Astrocyte of the spinal cord (primary cell): Measurements from ENCODE around the gene ITIH6.
A peak's percentile ranks its signal among the peaks of the same experiment; 100 is the strongest.
"Not testable (repeated sequence)": the region's sequence is repeated elsewhere in the genome, so short reads cannot be mapped to it uniquely, and the experiment has no call there.

ENCODE experiments used
- DNase-seq: peaks from one replicate; pipeline ENCODE4 v3.0.0; 2011; ENCODE audit warnings: low read depth, low spot score
- H3K4me3 ChIP-seq: 2 replicates; pipeline ENCODE4 v1.5.1; 2011; ENCODE audit warnings: low read depth, mild to moderate bottlenecking, low read length, moderate library complexity
- in situ Hi-C: cut with HindIII; loops from 2 replicates; pipeline ENCODE4 v1.10.0; 2017; ENCODE audit warnings: low sequenced_read_pairs
- TF ChIP-seq, protein P1 (sequence below): IDR thresholded peaks from 2 replicates; pipeline ENCODE4 v1.5.1; 2012; ENCODE audit warnings: low read depth, mild to moderate bottlenecking, low read length, inconsistent platforms

ITIH6 gene

DNA sequence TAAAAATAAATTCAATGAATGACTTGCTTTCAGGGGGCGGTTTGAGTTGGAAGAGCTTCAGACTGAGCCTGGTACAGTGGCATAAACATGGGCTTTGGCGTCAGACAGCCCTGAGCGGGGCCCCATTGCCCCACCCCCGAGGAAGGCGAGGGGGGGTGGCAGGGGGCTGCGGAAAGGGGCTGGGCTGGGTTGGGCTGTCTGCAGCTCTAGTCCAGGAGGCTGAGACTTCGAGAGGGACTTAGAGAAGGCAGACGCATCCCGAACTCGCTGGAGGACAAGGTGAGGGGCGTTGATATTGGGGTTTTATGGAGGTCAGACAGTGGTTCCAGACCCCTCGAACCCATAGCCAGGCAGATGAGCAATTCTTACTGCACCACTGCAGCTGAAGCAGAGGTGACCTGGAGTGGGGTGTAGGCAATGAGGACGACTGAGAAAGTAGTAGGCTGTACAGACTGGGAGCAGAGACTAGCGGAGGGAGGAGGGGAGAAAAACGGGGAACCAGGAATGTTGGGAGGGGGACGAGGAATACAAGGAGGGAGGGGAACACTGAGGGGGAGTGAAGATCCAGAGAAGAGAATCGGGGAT is 9.6 kb upstream of the ITIH6 start, which contains the start of gene MAGED2:
Gene MAGED2, plus strand, starts transcription at position 222 of the 585 bp plus-strand sequence. CDS start 1,587 bp downstream, outside the sequence.
- peak; percentile 47 for DNase-seq
- TF ChIP-seq, protein P1, sequence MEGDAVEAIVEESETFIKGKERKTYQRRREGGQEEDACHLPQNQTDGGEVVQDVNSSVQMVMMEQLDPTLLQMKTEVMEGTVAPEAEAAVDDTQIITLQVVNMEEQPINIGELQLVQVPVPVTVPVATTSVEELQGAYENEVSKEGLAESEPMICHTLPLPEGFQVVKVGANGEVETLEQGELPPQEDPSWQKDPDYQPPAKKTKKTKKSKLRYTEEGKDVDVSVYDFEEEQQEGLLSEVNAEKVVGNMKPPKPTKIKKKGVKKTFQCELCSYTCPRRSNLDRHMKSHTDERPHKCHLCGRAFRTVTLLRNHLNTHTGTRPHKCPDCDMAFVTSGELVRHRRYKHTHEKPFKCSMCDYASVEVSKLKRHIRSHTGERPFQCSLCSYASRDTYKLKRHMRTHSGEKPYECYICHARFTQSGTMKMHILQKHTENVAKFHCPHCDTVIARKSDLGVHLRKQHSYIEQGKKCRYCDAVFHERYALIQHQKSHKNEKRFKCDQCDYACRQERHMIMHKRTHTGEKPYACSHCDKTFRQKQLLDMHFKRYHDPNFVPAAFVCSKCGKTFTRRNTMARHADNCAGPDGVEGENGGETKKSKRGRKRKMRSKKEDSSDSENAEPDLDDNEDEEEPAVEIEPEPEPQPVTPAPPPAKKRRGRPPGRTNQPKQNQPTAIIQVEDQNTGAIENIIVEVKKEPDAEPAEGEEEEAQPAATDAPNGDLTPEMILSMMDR, result no peak

DNA sequence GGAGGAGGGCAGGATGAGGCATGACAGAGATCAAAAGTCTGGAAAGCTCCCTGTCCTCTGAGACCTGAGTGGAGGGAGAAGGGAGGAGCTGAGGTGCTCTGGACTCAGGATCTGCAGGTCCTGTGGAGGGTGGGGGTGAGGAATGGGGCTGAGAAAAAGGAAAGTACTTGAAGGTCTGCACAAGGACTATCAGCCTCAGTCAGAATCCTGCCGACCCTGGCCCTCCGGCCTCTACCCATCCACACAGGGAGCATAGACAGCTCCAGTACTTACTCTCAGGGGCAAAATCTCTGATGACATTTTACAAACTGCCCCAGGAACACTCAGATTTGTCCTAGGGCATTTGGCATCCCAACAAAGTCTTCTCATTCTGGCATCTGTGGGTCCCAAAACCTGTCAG is 991 bp upstream of the ITIH6 start:
- in situ Hi-C loops, result no loop called here
- TF ChIP-seq, protein P1, result no peak

More for the DNA sequence above, 9.6 kb upstream of the ITIH6 start, which contains the start of gene MAGED2:
- H3K4me3 ChIP-seq, result peak within 1 kb of the TSS; percentile 81
- in situ Hi-C loops, result no loop called here

DNA sequence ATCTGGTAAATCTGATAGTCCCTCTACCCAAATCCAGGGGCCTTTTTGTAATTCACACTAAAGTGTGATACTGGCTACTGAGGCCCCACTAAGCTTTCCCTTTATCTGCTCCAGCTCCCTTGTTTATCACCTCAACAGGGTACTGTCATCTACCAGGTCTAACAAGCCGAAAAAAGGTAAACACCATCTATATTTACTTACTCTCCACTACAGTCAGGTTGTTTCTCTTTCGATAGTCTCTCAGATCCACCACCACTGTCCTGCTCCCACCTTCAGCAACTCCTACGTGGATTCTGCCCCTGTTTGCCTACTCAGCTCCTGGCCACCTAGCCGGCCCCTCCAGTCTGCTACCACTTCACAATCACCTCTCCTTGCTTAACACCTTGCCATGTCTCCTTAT is 3.3 kb downstream of the ITIH6 start:
- TF ChIP-seq, protein P1, result no peak
- H3K4me3 ChIP-seq, result no peak overlapping the region
- no peak for DNase-seq
- in situ Hi-C loops, result no loop called here

More for the DNA sequence above, 991 bp upstream of the ITIH6 start:
- no peak for DNase-seq
- H3K4me3 ChIP-seq, result no peak overlapping the region

DNA sequence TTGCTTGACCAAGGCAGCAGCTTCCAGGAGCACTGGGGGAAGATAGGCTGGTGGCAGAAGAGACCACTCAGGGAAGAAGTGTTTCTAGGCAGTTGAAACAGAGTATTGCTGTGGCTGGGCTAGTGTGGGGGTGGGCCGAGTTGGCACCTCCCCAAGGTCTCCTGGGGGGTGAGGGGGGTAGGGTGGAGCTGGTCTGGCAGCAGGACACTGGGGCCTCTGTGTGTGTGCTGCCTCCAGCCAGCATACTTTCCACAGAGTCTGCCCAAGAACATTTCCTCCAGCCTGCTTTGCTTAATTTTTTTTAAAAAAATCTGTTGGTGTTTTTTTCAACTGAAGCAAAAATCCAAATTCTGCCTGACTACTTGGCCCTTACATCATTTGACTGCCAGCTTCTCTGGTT is 4.0 kb downstream of the ITIH6 start:
- no peak overlapping the region for H3K4me3 ChIP-seq
- no peak for DNase-seq
- TF ChIP-seq, protein P1, result no peak
- in situ Hi-C loops, result no loop called here

DNA sequence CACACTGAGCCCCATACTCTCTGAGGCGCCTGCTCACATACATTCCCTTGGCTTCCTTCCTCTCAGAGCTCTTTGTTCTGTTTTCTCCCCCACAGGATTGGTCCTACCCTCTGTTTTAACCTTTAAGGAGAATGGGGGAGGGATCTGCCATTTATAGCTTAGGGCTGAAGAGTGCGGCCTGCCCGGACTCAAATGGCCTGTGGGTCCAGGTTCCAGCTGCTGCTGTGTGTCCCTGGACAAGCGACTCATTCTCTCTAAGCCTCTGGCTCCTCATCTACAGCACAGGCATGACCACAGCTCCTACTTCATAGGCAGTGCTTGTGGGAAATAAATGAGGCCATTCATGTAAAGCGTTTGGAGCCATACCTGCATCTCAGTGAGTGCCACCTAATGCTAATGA is 8.7 kb downstream of the ITIH6 start:
- in situ Hi-C loops, H3K4me3 ChIP-seq, DNase-seq: not testable (repeated sequence)

DNA sequence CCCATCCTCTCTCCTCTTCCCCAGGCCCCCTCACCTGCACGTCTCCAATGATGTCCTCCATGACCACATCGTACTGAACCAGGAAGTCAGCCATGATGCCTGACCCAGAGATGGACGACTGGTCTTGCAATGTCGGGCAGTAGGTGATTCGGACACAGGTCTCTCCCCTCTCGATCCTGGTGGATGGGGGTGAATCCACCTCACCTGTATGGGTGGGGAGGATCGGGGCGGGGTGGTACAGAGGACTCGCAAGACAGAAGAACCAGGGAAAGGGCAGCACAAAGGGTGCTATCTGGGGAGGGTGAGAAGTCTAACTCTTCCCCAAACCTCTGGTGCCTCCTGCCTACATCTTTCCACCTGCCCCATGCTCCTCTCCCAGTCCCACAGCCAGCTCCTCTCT is 9.6 kb downstream of the ITIH6 start:
- in situ Hi-C loops, result no loop called here
- no peak overlapping the region for H3K4me3 ChIP-seq
- DNase-seq, result no peak
- TF ChIP-seq, protein P1, result no peak

DNA sequence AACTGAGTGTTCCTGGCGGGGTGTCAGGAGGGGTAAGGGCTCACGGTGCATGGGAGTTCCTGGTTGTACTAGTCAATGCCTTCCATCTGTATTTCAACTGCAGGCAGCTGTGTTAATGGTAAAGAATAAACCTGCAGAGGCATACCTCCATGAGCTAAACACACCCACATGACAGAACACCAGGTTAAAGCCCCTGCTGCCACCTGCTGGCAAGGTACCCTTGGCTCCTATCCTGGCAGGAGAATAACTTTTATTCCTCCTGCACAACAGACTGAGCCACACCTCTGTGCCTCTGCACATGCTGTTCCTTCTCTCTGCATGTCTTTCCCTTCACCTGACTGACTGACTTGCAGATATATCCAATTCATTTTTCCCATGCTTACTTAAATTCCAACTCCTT is 11.1 kb downstream of the ITIH6 start:
- in situ Hi-C loops, result no loop called here
- no peak for DNase-seq
- H3K4me3 ChIP-seq, result no peak overlapping the region
- TF ChIP-seq, protein P1, result no peak
